Esophagus muscularis mucosa (tissue), 4 donors: ENCODE results near the gene RADIL. TPM values are rescaled to one million over a fixed set of nuclear protein-coding genes. Genes with fewer than 3 reads are reported as not detected.

ENCODE experiments used
- DNase-seq: peaks from one replicate; pipeline ENCODE4 v3.0.0-alpha.2; 2017; ENCODE audit errors: extremely low spot score
- H3K27ac ChIP-seq, 4 donors: fragments of 200-600 bp; sonication (generic); replicated peaks in 1 of 4; 1 replicate in 3 of 4; 2 replicates in 1 of 4; pipeline ENCODE4 v1.5.1; 2016 to 2019; ENCODE audit warnings: mild to moderate bottlenecking in 1 of 4
- H3K27me3 ChIP-seq, 4 donors: fragments of 200-600 bp; sonication (generic); one replicate each; pipeline versions ENCODE4 v1.5.1 to v1.6.0; 2016 to 2019
- H3K36me3 ChIP-seq, 4 donors: fragments of 200-600 bp; sonication (generic); one replicate each; pipeline ENCODE4 v1.5.1; 2016 to 2019
- H3K4me1 ChIP-seq, 4 donors: fragments of 200-600 bp; sonication (generic); one replicate each; pipeline ENCODE4 v1.5.1; 2016 to 2019
- H3K4me3 ChIP-seq, 4 donors: fragments of 200-600 bp; sonication (generic); 1 replicate in 2 of 4; 2 replicates in 2 of 4; pipeline ENCODE4 v1.5.1; 2016 to 2019; ENCODE audit warnings: mild to moderate bottlenecking in 4 of 4, moderate library complexity in 1 of 4
- H3K9me3 ChIP-seq, 4 donors: fragments of 200-600 bp; sonication (generic); 1 replicate in 3 of 4; 2 replicates in 1 of 4; pipeline ENCODE4 v1.5.1; 2016 to 2019
- EP300 ChIP-seq: sonication (generic); formaldehyde crosslinking; IDR thresholded peaks from one replicate; pipeline ENCODE4 v1.6.1; 2017; ENCODE audit warnings: antibody characterized with exemption
- POLR2A ChIP-seq: fragments of 450-650 bp; IDR thresholded peaks from one replicate; pipeline ENCODE4 v1.6.1; 2017; ENCODE audit warnings: antibody characterized with exemption, moderate library complexity, mild to moderate bottlenecking, low read depth
- POLR2AphosphoS5 ChIP-seq, 2 donors: sonication (generic); formaldehyde crosslinking; IDR thresholded peaks; one replicate each; pipeline ENCODE4 v1.6.1; 2017; ENCODE audit warnings: antibody characterized with exemption in 2 of 2
- WGBS: methylation state at CpG from one replicate; pipeline ENCODE4 v1.1.5; 2018; 5-methylcytosine and 5-hydroxymethylcytosine counted together
- intact Hi-C: fragments of 100-400 bp; cut with DNase I; formaldehyde crosslinking; loops from one replicate; pipeline ENCODE4 v1.15.1; 2023
- total RNA-seq, 4 donors: library from RNA; depleted of rRNA; stranded (reverse); fragments of >200 nt; gene quantifications; one replicate each; pipeline versions ENCODE4 v1.1.0 to v1.2.1, GENCODE V29; 2016
- TF ChIP-seq, protein P1 (sequence below), 3 experiments: fragments of 200-600 bp in 2 of 3; fragments of 450-650 bp in 1 of 3; sonication (generic) in 2 of 3; IDR thresholded peaks; one replicate each; pipeline ENCODE4 v1.5.1; 2017 to 2019; ENCODE audit warnings: antibody characterized with exemption in 3 of 3, mild to moderate bottlenecking in 2 of 3, moderate library complexity in 1 of 3

Gene RADIL
- total RNA-seq, 4 donors from 2014 or later: 6.5 to 12.9 (median 12.1) TPM

DNA sequence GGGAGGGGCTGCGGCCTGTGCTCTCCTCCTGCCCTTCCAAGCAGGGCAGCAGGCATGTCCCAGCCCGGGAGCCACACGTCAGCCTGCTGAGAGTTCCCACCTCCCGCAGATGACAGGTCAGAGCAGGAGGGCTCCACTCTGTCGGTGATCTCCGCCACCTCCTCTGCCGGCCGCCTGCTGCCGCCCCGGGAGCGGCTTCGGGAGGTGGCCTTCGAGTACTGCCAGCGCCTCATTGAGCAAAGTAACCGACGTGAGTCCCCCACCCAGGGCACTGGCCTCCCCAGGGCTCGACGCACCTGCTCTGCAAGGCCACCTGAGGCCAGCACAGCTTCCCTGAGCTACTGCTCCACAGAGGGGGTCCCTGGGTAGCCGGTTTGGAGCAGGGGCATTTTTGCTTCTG, 98.7 kb downstream of the RADIL start:
- 92% methylated on average over 14 of the region's 19 CpGs for WGBS
- TF ChIP-seq, protein P1, sequence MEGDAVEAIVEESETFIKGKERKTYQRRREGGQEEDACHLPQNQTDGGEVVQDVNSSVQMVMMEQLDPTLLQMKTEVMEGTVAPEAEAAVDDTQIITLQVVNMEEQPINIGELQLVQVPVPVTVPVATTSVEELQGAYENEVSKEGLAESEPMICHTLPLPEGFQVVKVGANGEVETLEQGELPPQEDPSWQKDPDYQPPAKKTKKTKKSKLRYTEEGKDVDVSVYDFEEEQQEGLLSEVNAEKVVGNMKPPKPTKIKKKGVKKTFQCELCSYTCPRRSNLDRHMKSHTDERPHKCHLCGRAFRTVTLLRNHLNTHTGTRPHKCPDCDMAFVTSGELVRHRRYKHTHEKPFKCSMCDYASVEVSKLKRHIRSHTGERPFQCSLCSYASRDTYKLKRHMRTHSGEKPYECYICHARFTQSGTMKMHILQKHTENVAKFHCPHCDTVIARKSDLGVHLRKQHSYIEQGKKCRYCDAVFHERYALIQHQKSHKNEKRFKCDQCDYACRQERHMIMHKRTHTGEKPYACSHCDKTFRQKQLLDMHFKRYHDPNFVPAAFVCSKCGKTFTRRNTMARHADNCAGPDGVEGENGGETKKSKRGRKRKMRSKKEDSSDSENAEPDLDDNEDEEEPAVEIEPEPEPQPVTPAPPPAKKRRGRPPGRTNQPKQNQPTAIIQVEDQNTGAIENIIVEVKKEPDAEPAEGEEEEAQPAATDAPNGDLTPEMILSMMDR (IDR thresholded peaks at IDR 0.05): no peak
- TF ChIP-seq POLR2A (no peak), POLR2AphosphoS5 (IDR thresholded peaks at IDR 0.05) (no peak), EP300 (no peak)
- Histone ChIP-seq H3K27me3 (no peaks in the 10 kb centered on the region), H3K9me3 (no peaks in the 10 kb centered on the region), H3K36me3 (peaks cover 79 to 92% (median 92%) of the 10 kb centered on the region in 4 donors), H3K4me1 (no peaks in the 10 kb centered on the region), H3K4me3 (no peak overlapping the region), H3K27ac (no peak overlapping the region)
- DNase-seq: no peak
- intact Hi-C loops: no loop called here

DNA sequence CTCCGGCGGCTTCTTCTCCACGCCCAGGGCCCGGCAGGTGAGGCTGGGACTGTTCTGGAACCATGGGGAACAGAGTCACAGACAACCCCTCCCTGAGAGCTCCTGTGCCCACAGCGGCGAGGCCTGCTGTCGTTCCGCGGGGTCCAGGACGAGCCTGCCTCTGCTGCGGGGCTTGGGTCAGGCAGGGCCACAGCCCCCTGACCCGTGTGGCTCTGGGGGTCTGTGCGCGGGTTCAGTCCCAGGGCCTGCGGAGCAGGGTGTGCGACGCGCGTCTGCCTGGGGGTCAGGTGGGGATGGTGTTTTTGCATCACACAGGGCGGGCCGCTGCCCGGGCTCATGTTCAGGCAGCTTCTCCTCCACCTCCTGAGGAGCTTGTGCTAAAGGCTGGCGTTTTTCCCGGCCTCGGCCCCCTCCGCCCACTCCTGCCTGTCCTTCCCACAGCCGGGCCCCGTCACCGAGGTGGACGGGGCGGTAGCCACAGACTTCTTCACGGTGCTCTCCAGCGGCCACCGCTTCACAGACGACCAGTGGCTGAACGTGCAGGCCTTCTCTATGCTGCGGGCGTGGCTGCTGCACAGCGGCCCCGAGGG, 99.7 kb downstream of the RADIL start:
- H3K9me3 ChIP-seq: no peaks in the 10 kb centered on the region
- TF ChIP-seq POLR2A (no peak), EP300 (no peak), POLR2AphosphoS5 (IDR thresholded peaks at IDR 0.05) (no peak)
- TF ChIP-seq, protein P1 (IDR thresholded peaks at IDR 0.05): no peak
- no peak overlapping the region for H3K27ac ChIP-seq
- intact Hi-C loops: no loop called here
- no peaks in the 10 kb centered on the region for H3K4me1 ChIP-seq
- no peak overlapping the region for H3K4me3 ChIP-seq
- H3K27me3 ChIP-seq: no peaks in the 10 kb centered on the region
- no peak for DNase-seq
- 96% methylated on average over 4 of the region's 40 CpGs for WGBS
- peaks cover 78 to 83% (median 82%) of the 10 kb centered on the region in 4 donors for H3K36me3 ChIP-seq

DNA sequence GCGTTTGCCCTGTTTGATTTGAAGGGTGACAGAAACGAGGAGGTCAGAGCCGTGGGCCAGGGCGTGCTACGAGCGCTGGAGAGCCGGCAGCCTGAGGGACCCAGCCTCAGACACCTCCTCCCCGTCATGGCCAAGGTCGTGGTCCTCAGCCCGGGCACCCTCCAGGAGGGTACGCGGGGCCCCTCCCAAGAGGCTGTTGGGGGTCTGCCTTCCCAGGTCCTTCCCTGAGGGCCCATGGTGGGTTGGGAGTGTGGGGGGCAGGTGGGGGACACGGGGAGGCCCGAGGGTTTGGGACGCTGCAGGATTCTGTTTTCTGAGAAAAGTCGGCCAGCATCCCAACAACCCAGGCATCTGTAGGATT, 100.2 kb downstream of the RADIL start:
- H3K4me3 ChIP-seq: no peak overlapping the region
- no peaks in the 10 kb centered on the region for H3K27me3 ChIP-seq
- intact Hi-C loops: no loop called here
- TF ChIP-seq POLR2AphosphoS5 (IDR thresholded peaks at IDR 0.05) (no peak), POLR2A (no peak), EP300 (no peak)
- TF ChIP-seq, protein P1 (IDR thresholded peaks at IDR 0.05): no peak
- peaks cover 0 to 2% (median 2%) of the 10 kb centered on the region in 4 donors for H3K4me1 ChIP-seq
- H3K9me3 ChIP-seq: no peaks in the 10 kb centered on the region
- no peak overlapping the region for H3K27ac ChIP-seq
- WGBS: 93% methylated on average over 3 of the region's 16 CpGs
- H3K36me3 ChIP-seq: peaks cover 72 to 78% (median 76%) of the 10 kb centered on the region in 4 donors
- DNase-seq: no peak

DNA sequence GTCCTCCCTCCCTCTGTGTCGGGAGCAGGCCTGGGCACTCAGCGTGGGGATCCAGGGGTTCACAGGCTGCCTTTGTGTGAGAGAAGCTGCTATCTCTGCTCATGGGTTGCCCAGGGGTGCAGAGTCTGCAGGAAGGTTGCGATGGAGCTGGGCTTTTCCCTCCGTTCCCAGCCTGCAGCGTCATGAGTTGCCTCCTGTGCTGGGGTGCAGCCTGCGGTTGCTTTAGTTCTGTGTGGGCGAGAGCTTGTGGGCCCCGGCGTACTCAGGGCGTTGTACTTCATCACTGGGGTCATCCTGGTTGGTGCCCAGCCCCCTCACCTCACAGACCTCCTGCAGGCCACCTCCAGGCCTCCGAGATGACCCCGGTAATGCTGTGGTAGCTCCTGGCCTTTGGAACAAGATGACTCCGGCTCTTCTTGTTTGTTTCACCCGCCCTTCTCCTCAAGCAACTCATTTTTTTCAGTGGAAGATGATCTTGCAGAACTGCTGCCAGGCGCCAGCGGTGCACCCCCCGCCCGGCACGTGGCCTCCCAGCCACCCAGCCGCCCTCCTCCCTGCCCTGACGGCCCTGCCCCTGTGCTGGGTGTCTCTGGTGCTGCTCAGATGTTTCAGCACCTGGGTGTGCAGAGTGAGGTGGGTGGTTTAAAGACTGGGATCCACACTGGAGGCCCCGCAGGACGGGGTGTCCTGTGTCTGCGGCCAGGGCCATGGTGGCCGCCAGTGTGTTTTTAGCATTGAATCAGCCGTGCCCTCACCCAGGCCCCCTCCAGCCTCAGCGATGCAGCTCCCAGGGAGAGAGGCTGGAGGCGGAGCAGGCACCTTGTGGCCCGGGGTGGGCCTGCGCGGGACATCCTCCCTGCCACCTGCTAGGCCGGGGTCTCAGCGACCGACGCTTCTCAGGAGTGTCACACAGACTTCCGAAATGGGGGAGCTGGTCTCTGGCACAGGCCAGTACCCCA, 100.9 kb downstream of the RADIL start:
- Histone ChIP-seq H3K27ac (no peak overlapping the region), H3K9me3 (no peaks in the 10 kb centered on the region), H3K4me3 (no peak overlapping the region), H3K27me3 (no peaks in the 10 kb centered on the region), H3K36me3 (peaks cover 66 to 77% (median 70%) of the 10 kb centered on the region in 4 donors), H3K4me1 (peaks cover 0 to 9% (median 9%) of the 10 kb centered on the region in 4 donors)
- DNase-seq: no peak
- intact Hi-C loops: no loop called here
- 89% methylated on average over 24 of the region's 36 CpGs for WGBS
- no peak for TF ChIP-seq POLR2AphosphoS5 (IDR thresholded peaks at IDR 0.05)

DNA sequence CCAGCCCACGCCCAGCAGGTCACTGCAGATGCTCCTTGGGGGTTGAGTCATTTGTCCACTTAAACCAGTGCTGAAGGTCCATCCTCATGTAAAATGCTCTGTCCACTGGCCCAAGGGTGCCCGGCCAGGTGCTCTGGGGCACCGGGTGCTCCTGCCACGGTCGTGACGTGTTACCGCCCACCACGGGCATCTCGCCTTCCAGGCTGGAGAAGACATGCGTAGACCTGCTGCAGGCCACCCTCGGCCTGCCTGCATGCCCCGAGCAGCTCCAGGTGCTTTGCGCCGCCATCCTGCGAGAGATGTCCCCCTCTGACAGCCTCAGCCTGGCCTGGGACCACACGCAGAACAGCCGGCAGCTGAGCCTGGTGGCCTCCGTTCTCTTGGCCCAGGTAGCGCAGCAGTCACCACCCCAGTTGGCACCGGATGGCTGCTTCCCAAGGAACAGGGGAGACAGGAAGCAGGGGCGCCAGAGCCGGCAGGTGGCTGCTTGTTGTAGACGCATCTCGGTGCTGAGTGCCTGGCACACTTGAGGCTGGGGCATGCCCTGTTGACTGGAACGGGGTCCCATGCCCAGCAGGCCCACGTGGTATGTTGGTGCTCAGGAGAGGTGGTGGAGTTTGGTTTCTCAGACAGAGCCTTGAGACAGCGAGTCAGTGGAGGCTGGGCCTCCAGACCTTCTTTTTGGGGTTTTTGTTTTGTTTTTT, 102.0 kb downstream of the RADIL start:
- 91% methylated on average over 23 of the region's 27 CpGs for WGBS
- Histone ChIP-seq H3K9me3 (no peaks in the 10 kb centered on the region), H3K36me3 (peaks cover 55 to 70% (median 59%) of the 10 kb centered on the region in 4 donors), H3K27ac (no peak overlapping the region), H3K4me1 (peaks cover 6 to 20% (median 19%) of the 10 kb centered on the region in 4 donors), H3K4me3 (no peak overlapping the region), H3K27me3 (no peaks in the 10 kb centered on the region)
- TF ChIP-seq, protein P1 (IDR thresholded peaks at IDR 0.05): no peak
- TF ChIP-seq EP300 (no peak), POLR2AphosphoS5 (IDR thresholded peaks at IDR 0.05) (no peak), POLR2A (no peak)
- DNase-seq: no peak
- intact Hi-C loops: no loop called here
